SW480 (cell line): ENCODE results near the gene YLPM1.
A peak's percentile ranks its signal among the peaks of the same experiment; 100 is the strongest.
"Not testable (repeated sequence)": the region's sequence is repeated elsewhere in the genome, so short reads cannot be mapped to it uniquely, and the experiment has no call there.

Source experiments
- DNase-seq: peaks from one replicate; pipeline ENCODE4 v3.0.0-alpha.2; 2016; ENCODE audit warnings: low spot score

Gene YLPM1, protein sequence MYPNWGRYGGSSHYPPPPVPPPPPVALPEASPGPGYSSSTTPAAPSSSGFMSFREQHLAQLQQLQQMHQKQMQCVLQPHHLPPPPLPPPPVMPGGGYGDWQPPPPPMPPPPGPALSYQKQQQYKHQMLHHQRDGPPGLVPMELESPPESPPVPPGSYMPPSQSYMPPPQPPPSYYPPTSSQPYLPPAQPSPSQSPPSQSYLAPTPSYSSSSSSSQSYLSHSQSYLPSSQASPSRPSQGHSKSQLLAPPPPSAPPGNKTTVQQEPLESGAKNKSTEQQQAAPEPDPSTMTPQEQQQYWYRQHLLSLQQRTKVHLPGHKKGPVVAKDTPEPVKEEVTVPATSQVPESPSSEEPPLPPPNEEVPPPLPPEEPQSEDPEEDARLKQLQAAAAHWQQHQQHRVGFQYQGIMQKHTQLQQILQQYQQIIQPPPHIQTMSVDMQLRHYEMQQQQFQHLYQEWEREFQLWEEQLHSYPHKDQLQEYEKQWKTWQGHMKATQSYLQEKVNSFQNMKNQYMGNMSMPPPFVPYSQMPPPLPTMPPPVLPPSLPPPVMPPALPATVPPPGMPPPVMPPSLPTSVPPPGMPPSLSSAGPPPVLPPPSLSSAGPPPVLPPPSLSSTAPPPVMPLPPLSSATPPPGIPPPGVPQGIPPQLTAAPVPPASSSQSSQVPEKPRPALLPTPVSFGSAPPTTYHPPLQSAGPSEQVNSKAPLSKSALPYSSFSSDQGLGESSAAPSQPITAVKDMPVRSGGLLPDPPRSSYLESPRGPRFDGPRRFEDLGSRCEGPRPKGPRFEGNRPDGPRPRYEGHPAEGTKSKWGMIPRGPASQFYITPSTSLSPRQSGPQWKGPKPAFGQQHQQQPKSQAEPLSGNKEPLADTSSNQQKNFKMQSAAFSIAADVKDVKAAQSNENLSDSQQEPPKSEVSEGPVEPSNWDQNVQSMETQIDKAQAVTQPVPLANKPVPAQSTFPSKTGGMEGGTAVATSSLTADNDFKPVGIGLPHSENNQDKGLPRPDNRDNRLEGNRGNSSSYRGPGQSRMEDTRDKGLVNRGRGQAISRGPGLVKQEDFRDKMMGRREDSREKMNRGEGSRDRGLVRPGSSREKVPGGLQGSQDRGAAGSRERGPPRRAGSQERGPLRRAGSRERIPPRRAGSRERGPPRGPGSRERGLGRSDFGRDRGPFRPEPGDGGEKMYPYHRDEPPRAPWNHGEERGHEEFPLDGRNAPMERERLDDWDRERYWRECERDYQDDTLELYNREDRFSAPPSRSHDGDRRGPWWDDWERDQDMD (N-terminal part only)

DNA sequence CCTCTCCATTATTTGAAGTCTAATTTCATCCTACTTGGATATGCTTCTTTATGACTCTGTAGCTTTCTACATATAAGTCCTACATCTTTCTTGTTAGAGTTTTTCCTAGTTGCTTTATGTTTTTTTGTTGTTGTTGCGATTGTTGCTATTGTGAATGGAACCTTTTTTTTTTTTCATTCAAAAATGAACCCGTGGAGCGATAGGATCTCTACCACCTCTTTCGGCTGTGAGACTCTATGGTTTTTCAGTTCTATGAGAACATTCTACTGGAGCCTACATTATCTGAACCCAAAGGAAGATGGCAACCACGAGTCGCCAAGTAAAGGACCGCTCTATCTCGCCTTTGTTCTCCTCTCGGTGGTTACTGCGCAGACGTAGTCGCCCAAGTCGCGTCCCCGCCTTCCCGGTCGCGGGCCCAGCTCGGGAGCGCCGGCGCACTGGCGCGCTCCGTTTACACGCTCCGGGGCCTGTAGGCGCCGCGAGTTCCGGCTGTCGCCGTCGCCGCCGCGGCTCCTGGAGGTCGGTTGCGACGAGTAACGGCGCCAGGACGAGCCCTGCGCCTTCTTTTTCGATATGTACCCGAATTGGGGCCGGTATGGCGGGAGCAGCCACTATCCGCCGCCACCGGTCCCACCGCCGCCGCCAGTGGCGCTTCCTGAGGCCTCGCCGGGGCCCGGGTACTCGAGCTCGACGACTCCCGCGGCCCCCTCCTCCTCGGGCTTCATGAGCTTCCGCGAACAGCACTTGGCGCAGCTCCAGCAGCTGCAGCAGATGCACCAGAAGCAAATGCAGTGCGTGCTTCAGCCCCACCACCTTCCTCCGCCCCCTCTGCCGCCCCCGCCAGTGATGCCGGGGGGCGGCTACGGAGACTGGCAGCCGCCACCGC is at the start of gene YLPM1:
Gene YLPM1, plus strand, starts transcription at position 400 of the 886 bp plus-strand sequence. Its CDS starts 174 bp downstream, at position 574.
- DNase-seq = peak; percentile 99

DNA sequence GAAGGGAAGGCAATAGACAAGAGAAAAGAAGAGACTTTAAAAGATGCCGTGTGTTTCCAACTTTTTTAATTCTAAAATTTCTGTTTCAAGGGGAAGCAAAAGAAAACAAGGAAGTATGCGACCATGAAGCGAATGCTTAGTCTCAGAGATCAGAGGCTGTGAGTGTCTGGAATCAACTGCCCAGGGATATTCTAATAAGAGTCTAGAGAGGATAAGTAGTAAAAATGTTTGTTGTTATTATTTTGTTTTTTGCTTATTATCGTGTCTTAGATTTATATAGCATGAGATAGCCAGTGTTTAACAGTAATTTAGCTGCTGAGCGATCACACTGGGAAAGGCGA is 49.8 kb upstream of the YLPM1 start:
- DNase-seq = no peak

DNA sequence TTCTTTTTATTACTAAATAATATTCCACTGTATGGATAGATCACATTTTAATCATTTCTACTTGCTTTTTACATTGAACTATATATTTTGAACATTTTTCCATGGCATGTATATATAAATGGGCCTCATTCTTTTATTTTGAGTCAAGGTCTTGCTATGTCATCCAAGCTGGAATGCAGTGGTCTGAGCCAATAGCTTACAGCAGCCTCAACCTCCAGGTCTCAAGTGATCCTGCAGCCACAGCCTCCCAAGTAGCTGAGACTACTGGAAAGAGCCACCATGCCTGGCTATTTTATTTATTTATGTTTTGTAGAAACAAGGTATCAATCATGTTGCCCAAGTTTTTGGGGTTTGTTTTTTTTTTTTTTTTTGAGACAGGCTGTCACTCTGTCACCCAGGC is 42.6 kb upstream of the YLPM1 start:
- DNase-seq = no peak

DNA sequence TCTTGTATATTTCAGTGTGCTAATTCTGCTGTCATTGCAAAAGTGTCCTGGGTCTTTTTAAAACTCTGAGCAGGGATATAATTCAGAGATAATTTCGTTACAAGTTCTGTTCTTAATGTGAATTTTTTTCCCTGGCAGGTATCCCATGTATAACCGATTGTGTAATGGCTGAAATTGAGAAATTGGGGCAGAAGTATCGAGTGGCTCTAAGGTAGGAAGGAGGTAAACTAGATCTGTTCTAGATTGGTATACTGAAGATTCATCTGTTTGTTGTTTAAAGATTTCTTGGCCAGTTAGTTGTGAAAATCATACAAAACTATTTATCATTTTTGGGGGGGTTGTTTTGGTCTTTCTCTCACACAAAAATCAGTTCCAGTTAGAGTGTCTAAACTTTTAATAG is 40.0 kb upstream of the YLPM1 start:
- DNase-seq = no peak

DNA sequence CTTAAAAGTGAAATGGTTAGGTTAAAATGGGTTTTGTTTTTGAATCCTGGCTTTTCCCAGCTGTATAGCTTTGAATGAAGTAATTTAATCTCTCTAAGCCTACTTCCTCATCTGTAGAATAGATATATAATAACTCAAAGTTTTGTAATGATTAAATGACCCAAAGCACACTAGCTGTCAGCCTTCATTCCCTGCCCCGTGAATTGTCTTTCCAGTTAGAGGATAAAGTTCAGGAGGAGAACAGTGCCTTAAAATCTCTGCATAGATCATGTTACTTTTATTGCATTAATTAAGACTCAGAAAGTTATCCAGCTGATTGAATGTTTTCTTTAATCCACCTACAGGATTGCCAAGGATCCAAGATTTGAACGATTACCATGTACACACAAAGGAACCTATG is 30.7 kb upstream of the YLPM1 start:
- DNase-seq = no peak

DNA sequence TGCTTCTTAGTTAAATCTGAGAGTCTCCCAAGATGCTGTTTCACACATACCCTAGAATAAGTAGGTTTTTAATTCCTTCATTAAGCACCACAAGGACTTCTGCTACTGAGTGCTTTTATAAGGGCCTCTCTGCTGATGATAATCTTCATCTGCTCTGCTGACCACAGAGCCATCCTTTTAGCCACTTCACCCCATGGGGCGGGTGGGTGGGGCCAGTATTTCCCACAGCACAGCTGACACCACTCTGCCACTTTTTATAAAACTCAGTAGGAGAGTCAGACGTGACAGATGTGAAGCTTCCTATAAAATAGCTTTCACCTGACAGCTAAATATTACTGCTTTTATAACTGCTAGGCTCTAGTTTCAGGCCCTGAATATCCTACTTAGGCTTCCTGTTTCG is 29.9 kb upstream of the YLPM1 start:
- no peak for DNase-seq

DNA sequence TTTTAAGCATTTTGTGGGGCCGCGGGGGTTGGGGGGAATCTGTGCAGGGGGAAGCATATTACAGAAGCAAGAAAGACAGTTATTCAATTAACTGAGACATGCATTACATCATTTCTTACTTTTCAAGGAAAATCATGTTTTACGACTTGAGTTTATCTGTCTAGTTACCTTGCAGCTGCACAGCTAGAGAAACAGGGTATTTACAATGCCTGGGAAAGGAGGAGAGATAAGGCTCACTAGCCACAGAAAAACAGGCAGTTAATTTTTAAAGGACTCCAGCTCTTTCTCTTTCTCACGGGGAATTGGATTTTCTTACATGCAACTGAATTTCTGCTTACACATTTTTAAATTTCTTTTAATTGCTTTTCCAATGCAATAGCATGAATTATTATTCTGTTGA is 28.0 kb upstream of the YLPM1 start:
- no peak for DNase-seq

DNA sequence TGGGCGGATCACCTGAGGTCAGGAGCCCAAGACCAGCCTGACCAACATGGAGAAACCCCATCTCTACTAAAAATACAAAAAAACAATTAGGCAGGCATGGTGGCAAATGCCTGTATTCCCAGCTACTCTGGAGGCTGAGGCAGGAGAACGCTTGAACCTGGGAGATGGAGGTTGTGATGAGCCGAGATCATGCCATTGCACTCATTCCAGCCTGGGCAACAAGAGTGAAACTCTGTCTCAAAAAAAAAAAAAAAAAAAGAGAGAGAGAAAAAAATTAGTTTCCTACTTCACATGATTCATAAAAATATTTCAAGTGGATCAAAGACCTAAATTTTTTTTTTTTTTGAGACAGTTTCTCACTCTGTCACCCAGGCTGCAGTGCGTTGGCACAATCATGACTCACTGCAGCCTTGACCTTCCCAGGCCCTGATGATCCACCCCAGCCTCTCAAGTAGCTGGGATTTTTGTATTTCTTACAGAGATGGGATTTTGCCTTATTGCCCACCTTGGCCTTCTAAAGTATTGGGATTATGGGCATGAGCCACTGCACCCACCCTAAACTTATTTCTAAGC is 25.3 kb upstream of the YLPM1 start:
- DNase-seq = no peak

DNA sequence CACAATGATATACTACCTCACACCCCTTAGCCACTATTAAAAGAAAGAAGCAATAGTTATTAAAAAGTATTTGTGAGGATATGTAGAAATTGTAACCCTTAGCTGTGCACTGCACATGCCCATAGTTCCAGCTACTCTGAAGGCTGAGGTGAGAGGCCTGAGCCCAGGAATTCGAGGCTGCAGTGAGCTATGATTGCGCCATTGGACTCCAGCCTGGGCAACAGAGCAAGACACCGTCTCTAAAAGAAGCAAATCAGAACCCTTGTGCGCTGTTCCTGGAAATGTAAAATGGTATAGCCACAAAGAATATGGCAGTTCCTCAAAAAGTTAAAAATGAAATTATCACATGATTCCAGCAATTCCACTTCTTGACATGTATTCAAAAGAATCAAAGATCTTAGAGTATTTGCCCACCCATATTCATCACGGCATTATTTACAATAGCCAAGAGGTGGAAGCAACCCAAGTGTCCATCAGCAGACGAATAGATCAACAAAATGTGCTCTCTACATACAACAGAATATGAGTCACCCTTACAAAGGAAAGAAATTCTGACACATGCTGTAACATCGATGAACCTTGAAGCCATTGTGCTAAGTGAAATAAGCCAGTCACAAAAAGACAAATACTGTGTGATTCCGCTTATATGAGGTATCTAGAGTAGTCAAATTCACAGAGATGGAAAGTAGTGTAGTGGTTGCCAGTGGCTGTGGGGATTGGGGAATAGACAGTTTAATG is 23.7 kb upstream of the YLPM1 start:
- no peak for DNase-seq

DNA sequence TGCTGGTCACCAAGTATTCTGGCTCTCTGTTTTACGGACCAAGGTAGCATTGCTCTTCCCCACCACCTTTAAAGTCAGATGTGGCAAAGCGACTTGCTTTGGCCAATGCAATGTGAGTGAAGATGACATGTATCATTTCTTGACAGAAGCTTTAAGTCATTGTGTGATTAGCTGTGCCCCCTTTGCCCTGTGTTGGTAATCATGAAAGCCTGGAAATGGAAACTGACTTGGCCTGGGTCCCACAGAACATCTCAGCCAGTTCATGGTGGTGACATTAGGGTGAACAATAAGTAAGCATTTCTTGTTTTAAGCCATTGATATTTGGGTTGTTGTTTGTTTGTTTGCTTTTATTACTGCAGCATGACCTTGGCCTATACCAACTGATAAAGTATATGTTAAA is 15.9 kb upstream of the YLPM1 start:
- DNase-seq = no peak

DNA sequence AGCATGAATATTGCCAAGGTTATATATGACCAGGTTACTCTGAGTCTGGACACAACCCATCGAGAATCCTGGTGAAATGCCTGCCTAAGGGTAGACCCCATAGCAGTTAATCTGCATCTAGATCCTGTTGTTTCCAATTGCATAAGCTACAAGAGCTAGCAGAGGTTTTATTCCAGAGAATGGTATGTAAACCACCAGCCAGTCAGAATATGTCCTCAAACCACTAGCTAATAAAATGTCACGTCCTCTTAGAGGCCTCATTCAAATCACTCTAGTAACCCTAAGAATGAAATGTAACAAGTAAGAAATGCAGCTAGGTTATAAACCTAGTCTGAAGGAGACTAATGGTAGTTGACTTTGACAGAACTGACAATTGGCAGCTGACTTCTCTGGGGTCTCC is 9.0 kb upstream of the YLPM1 start:
- DNase-seq = no peak

DNA sequence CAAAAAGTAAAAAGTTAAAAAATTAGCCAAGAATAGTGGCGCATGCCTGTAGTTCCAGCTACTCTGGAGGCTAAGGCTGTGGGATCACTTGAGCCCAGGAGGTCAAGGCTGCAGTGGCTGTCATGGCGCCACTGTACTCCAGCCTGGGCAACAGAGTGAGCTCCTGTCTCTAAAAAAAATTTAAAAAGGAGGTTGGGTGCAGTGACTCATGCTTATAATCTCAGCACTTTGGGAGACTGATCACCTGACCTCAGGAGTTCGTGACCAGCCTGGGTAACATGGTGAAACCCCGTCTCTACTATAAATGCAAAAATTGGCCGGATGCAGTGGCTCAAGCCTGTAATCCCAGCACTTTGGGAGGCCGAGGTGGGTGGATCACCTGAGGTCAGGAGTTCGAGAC is 8.2 kb upstream of the YLPM1 start:
- DNase-seq = no peak

DNA sequence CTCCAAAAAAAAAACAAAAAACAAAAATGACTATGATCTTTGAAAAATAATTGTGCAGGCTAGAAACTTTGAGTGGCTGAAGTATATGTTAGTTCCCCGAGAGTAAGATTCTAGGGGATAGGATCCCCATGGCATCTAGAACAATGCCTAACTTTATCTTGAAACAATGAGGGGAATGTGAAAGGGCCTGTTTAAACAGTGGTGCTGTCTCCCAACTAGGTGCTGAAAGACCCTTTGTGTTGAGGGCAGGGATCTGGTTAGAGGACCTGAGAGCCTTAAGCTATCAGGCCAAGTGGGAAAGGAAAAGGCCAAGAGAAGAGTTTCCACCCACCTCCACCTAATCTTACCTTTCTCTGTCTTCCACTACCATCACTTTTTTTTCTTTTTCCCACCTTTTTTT is 6.8 kb upstream of the YLPM1 start:
- no peak for DNase-seq

DNA sequence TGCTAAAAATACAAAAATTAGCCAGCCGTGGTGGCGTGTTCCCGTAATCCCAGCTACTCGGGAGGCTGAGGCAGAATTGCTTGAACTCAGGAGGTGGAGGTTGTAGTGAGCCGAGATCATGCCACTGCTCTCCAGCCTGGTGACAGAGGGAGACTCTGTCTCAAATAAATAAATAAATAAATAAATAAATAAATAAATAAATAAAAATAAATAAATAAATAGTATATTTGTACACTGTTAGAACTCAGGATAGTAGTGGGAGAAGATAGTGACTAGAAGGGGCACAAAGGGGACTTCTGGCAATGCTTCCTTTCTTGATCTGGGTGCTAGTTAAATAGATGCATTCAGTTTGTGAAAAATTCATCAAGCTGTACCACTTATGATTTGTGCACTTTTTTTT is 4.6 kb upstream of the YLPM1 start:
- not testable (repeated sequence) for DNase-seq

DNA sequence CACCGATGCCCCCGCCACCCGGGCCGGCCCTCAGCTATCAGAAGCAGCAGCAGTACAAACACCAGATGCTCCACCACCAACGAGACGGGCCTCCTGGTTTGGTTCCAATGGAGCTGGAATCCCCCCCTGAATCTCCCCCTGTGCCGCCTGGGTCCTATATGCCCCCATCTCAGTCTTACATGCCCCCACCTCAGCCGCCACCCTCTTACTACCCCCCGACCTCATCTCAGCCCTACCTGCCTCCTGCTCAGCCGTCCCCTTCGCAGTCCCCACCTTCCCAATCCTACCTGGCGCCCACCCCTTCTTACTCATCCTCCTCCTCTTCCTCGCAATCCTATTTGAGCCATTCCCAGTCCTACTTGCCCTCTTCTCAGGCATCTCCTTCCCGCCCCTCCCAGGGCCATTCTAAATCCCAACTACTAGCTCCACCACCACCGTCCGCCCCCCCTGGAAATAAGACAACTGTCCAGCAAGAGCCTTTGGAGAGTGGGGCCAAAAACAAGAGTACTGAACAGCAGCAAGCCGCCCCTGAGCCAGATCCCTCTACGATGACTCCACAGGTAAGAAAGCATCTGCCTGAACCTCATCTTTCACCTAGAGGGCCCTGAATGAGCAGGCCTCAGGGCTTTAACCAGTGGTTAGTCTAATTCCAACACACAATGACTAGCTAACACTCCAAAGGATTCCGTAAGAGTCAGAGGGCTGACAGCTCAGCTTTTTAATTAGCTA is 851 bp downstream of the YLPM1 start:
- peak; percentile 50 for DNase-seq

DNA sequence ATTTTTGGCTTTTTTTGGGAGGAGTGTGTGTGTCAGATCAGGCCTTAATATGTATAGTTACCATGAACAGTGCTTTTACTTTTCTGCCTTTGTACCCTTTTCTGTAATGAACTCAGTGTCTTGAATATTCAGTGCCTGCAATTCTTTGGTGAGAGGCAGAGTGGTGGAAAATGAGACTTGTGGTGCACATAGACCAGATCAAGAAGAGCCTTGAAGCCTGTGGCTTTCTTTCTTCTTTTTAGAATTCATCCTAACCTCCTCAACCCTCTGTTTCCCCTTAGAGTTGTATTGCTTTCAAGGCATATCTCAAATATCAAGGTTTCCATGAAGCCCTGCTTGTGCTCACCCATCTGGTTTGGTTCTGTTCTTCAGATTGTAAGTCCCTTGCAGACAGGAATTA is 2.6 kb downstream of the YLPM1 start:
- DNase-seq = no peak

DNA sequence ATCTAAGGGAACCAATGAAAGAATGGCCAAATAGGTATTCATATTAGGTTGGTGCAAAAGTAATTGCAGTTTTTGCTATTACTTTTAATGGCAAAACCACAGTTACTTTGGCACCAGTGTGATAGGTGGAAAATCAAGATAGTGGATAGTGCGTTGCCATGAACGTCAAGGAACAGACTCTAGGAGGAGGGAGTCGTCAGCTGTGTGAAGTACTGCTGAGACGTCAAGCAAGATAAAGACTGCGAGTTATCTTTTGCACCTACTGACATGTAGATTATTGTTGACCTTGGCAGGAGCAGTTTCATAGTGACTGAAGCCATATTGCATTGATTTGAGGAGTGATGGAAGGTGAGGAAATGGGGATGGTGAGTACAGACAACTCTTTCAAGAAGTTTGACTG is 8.3 kb downstream of the YLPM1 start:
- no peak for DNase-seq

DNA sequence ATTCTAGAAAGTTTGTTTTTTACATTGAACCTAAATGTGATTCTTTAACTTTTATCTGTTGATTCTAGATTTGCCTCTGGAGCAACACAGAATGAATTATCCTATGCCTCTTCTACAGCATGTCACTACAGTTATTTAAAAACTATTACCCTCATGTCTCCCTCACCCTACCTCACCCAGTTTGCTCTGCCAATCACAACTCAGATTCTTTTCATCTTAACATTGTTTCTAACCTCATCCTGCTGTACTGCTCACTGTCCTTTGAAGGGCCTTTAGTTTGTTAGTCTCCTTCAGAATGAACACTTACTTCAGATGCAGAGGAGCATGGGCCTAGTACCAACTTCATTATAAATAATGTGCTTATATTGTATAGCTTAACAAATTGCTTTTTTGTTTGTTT is 21.5 kb downstream of the YLPM1 start:
- no peak for DNase-seq

DNA sequence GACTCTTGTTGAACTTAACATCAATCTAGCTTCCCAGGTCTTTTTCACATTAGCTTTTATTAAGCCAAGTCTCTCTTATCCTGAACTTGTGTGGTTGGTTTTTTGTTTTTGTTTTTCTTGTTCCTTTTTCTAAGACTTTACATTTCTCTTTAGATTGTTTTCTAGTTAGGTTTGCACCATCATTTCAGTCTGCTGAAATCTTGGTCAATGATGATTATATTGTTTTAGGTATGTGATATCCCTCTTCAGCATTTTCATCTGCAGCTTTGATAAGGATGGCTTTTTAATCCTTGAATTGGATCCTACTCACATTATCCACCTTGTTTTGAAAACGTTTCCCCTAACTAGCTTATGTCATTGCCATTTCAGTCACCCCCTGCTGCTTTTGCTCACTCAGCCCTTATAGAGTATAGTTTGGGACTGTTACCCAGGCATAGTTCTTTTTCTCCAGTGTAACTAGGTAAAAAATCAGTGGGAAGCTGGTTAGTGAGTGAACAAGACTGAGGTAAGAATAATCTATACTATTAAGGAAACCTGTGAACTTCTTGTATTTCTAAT is 22.0 kb downstream of the YLPM1 start:
- DNase-seq = no peak
